GM19324 (cell line): ENCODE results near the gene SOD3.

Source experiments
- ATAC-seq: cut with Tn5 transposase; IDR thresholded peaks from one replicate; pipeline ENCODE4 v1.9.1; 2021; ENCODE audit warnings: mild to moderate bottlenecking, moderate library complexity; ENCODE audit not compliant: unreplicated experiment, low FRiP score

Gene SOD3

DNA sequence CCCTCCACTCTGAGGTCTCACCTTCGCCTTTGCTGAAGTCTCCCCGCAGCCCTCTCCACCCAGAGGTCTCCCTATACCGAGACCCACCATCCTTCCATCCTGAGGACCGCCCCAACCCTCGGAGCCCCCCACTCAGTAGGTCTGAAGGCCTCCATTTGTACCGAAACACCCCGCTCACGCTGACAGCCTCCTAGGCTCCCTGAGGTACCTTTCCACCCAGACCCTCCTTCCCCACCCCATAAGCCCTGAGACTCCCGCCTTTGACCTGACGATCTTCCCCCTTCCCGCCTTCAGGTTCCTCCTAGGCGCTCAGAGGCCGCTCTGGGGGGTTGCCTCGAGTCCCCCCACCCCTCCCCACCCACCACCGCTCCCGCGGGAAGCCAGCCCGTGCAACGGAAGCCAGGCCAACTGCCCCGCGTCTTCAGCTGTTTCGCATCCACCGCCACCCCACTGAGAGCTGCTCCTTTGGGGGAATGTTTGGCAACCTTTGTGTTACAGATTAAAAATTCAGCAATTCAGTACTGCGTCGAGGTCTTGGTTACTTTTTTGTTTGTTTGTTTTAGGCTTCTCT is 5.0 kb downstream of the SOD3 start:
- ATAC-seq: no peak

DNA sequence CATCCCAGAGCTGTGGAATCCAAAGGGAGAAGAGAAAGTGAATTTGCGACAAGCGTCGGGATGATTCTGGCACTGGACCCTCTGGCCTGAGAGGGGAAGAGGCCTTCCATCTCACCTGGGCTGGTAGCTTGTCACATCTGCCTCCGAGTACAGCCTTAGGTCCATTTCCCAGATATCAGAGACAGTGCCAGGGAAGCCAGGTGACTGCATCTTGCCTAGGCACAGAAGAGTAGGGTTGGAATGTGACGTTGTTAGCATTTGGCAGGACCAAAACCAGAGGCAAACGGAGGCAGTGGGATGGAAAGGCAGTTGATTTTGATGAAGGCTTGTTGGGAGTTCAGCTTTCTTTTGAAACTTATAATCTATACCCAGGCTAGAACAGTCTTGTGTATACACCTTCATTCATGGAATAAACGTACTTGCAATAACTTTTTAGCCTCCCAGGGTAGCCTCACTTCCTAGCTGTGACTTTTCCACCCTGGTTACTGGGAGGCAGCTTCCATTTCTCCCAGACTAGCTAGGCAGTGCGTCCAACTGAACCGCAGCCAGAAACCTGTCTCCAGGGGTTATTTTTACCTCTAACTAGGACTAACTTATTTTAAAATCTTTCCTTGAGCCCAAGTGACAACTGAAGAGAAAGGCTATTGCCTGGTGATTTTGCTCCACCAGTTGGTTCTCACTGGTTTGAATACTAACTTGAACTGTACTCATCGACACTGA is 5.9 kb downstream of the SOD3 start:
- ATAC-seq: no peak

DNA sequence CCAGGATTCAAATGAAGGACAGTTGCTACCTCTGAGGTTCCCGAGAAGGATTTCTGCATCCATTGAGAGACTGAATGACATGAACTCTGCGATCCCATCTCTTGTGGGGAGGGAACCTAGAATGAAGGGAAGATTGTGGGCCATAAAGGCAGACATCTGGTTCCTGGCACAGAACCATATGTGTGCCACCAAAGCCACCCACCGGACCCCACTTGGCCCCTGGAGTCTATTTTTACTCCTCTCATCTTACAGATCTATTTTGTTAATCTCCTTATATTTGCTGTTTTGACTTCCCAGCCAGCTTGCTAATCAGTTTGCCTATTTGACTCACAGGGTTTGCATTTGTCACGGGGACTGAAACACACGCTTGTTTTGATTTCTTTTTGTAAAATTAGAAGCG is 7.3 kb downstream of the SOD3 start:
- ATAC-seq: no peak

DNA sequence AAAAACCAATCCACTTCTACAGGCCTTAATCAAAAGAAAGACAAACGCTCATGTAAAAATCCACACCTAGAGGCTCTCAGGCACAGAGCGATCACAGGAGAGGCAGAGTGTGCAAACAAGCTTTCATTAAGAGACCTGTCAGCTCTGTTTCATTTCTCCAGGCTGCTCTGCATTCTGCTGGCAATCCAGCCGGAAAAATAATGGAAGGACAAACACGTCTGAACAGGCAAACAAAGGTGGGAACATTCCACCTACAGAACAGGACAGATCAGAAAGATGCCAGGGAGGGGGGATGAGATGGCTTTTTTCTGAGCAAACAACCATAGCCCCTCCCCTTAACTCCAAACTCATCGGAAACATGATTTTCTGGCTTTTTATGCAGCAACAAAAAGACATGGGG is 9.7 kb downstream of the SOD3 start:
- no peak for ATAC-seq

DNA sequence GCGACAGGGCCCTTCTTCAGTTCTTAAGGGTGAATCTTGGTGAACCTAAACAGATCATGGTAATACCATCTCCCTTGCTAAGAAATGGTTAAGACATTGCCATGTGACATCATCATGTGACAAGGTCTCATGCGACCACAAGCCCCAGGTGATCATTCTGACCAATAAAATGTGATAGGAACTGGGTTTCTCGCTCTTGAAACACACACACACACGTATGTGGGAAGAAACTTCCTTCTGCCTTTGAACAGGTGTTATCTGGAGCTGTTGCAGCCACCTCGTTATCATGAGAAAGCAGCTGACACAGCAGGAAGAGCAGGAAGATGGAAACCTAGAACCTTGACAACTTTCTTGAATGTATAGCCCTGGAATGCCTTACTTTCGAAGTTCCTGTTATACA is 10.2 kb downstream of the SOD3 start:
- ATAC-seq: no peak

DNA sequence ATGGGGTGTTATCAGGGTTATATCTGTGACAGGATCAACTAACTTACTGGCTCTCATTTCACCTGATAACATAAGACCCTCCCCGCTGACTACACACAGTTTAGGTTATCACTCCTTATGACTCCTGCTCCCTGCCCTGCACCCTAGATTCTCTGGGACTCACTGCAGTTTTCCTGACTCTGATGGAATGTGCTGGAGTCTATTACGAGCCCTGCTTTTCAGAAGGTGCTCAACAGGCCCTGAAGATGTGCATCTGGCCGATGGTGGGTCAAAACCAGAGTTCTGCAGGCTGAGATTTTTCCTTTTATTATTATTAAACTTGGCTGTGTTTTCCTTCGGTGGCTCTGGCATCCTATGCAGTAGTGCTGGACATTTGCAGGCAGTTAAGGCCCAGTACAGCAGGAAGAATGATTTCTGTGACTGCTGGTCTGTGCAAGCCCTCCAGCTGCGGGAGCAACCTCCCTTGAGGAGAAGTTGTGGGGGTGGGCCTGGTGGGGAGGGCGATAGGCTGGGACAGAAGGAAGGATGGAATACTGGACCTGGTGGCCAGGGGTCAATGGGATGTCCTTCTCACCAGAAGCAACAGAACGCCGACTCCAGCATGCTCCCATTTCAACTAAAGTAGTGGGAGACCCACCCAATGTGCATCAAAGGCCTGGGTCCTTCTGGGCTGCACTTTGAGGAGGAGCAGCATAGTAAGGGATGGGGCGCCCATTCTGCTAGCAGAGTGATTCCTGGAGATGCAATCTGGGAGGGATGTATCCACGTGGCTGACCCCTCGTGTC is 11.0 kb downstream of the SOD3 start:
- no peak for ATAC-seq

DNA sequence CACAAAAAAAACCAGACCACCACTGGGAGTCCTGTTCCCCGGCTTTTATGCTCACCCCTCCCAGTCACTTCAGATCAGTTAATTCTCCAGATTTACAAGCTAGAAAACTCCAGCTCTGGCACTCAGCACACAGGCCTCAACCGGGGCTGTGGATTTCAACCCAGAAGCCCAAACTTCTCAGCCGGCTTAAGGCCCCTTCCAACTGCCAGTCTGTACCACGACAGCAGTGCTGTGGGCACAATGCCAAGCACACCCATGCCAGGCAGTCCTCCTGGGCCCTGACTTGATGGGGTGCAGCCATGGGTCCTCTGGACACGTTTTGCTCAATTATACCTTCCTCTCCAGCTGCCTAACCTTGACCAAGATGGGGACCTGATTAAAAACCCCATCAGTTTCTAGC is 12.2 kb downstream of the SOD3 start:
- no peak for ATAC-seq

DNA sequence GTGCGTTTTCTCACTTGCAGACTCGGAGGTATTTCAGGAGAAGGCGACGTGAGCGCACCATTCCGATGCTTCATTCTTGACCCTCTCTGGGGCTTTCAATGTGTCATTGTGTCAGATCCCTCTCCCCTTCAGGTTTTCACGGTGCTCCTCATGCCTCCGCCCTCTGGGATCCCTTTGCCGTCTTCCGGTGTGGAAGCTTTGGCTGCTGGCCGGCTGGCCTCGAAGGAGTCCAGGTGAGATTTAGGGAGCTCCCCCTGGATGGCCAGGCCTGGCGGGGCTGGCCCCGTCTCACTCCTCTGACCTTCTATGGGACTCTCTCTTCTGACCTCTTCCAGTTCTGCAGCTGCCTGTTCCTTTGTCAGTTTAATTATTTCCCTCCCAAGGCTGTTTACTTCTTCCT is 12.9 kb downstream of the SOD3 start:
- no peak for ATAC-seq

DNA sequence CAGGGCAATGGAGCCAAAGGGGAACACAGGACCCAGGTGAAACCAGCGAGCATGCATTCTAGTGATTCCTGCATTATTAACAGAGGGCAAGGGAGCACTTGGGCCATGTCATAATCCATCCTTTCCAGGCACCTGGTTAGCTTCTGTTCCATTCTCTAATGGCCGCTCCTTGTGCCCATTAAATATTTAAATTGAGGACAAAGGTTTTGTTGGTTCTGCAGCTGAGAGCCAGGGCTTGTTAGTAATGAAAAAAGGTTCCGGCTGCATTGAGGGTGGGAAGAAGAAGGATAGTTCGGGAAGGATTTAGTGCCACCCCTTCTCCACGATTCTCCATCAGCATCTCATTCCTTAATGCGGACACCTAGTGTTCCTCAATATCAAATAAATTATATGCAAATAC is 13.6 kb downstream of the SOD3 start:
- ATAC-seq: no peak

DNA sequence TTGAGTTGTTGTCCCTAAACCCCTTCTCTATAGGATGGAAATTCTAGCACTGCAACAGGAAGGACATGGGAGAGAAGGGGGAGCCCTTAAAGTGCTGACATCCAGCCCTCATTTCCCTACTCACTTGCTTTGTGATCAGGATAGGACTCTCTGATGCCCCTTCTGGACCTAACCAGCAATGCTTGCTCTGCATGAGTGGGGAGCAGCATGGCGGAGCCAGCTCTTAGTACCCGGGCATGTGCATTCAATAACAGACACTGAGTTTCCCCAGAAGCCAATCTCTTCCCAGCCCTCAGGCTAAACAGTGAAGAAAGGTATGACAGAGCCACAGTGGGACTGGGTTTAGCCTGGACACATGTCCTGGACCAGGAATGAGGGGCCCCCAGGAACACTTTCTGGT is 14.0 kb downstream of the SOD3 start:
- ATAC-seq: no peak

DNA sequence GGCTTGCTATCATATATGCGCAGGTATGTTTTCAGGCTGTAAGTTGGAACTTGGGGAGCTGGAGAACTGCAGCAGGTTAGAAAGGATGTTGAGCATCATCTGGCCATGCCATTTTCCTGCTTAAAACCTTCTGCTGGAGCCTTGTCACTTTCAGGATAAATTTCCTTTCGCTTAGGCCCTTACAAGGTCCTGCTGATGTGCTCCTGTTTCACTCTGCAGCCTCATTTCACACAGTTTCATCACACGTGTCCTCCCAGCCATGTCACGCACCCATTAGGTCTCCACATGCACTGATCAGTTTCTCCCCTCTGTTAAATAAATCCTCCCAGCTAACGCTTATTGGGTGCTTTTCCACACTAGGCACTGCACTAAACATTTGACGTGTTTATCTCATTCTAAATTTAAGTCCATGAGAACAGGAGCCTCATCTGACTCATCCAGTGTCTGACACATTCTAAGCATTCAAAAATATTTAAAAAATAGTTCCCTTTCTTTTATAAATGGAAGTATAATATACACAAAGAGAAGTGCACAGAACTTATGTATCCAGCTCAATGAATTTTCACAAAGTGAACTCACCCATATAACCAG is 14.5 kb downstream of the SOD3 start:
- no peak for ATAC-seq

DNA sequence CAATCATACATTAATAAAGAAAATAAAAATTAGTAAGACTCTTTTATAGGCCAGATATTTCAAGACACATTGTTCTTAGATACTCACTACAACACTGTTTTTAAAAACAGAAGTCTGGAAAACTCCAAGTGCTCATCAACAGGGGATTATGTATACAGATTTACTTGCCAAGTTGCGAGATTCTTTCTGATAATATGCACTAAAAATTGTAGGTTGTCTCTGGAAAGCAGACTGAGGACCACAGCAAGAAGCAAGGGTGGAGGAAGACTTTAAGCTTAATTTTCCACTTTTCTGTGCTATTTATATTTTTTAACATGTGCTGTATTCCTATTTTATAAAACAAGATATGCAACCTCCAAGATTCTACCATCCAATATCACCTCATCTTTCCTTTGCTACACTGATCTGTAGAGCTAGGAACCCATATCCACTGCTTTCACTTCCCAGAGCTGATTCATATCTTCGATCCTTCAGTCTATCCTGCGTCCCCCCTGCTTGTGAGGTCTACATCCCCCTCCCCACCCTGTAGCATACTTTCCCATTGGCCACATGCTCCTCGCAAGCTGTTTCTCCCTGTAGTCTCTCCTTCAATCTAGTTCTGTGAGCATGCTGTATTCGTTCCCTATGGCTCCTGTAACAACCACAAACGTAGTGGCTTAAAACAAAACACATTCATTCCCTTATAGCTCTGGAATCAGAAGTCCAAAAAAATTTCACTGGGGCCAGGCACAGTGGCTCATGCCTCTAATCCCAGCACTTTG is 15.7 kb downstream of the SOD3 start:
- no peak for ATAC-seq

DNA sequence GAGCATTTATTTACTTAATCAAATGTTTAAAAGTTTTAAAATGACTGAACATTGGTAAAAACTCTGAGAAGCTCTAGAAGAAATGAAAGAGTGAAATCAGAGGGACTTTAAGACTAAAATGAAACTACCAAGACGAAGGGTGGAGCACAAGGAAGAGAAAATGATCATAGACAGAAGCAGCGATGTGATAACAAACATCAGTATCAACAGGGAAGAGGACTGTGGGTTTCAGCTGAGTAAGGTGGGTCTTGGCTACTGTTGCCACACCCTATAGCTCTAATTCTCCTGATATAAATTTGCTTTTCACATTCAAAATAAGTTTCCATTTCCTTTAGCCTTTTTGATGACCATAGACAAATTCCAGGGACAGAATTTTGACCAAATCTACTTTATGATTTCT is 18.4 kb downstream of the SOD3 start:
- no peak for ATAC-seq

DNA sequence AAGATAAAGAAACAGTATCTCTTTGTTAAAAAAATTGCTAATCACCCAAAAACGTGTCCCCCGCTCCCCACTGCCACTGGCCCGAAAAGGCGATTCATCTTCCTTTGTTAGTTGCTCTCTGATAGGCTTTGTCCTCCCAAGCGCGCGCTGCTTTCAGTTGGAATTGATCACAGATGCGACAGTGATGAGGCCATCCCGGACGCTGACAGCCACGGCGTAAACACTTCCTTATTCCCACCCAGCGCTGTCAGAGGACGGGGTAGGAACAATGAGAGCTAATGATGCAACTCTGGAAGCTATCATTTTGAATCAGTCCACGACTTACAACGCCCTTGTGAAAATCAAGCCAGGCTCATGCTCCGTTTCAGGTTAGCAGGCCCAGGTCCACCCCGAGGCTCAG is 21.4 kb downstream of the SOD3 start:
- no peak for ATAC-seq

DNA sequence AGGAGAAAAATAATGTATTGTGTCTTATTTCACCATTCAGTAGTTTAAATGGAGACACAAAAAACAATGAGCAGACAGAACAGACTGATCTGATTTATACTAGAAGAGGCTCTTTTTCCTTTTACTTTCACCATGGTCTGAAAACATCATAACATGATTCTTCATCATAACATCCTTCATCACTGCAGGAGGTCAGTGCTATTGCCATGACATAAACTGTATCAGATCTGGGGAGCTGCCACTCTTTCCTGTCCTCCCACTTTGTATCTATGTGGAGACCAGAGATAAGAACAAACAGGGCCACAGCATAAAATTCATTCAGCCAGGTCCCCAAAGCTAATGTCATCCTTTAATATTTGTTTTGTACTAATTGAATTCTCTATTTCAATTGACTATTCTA is 25.2 kb downstream of the SOD3 start:
- ATAC-seq: no peak

DNA sequence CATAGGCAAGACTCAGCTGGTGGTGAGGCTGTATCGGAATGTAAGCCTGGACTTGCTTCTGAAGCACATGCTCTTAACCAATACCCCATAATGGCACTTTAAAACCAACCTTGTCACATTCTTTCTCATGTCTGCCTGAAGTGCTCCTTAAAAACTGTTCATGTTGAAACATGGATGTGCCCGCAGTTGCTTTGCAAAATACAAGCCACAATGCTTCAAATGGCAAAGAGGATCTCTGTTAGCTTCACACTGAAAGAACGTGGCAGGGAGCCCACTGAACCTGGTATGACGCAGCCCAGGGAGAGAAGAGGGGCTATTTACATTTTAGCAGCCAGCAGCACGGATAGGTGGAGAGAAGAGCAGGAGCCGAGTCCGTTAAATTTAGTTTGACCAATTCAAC is 29.3 kb downstream of the SOD3 start:
- no peak for ATAC-seq

DNA sequence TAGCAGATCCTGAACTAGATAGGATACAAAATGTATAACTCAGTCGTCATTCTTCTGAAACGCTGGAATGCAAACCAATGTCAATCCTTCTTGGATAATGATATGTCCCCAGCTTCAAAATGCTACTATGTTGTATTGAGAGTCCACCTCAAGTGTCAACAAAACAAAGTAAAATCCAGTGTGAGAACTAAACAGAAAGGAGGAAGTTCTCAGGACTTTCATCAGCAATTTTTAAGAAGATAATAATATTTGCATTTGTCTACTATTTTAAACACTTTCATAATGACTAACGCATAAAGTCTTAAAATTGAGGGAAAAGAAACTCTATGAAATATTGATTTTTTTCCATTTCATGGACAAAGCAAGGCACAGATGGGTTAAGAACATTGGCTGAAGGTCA is 36.3 kb downstream of the SOD3 start:
- no peak for ATAC-seq

DNA sequence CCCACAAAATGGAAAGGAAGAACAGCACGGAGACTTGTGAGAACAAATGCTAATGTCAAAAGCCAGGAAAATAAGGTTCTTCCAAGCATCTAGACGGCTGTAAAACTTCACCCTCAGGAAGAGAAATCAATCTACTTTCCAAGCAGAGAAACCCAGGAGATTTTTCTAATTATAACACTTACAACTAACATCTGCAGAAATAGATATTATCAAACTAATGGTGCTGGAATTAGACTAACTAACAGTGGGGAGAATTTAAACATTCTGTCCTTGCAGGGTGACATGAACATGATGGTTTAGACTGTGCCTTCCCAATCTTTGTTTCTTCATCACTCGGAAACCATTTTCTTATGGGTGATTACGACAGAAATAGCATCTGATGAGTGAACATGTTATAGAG is 40.3 kb downstream of the SOD3 start:
- ATAC-seq: no peak

DNA sequence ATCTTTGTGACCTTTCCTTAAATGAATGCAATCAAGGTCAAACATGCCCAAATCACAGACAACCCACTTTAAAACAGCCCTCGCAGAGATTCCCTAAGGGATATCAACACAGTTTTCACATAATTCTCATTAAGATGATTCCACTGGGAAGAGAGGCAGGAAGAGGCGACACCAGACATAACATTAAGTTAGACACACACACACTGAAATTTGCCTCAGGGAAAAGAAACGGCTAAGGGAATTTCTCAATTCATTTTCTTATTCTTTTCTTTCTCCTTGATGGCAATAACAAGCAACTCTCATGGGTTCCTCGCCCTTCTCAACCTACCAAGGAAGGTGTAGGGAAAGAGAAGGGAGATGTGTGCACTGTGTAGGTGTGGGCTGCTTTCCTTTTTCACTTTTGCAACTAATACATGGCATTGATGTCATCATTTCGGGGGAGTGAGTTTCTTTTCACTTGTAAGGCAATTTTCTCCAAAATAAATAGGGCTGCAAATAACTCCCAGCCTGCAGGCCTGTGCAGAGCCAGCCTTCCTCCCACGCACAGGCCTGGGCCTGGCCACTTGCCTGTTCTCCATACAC is 41.4 kb downstream of the SOD3 start:
- ATAC-seq: no peak

DNA sequence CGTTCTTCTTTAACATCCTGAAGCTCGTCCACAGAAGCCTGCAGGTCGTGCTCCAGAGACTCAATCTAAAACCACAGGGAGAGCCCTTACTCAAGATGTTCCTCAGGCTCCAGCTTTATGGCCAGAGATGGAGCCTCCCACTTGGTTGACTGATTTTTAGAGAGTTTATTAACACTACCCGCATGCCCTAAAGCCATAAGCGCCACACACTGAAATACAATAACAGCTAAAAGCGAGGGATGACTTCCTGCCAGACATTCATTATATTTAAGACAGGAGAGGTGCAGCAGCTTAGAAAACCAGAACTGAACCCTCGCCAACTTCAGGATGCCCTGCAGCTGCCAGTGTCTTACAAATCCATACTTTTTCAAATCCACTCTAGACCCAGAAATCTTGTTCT is 42.0 kb downstream of the SOD3 start:
- ATAC-seq: no peak

DNA sequence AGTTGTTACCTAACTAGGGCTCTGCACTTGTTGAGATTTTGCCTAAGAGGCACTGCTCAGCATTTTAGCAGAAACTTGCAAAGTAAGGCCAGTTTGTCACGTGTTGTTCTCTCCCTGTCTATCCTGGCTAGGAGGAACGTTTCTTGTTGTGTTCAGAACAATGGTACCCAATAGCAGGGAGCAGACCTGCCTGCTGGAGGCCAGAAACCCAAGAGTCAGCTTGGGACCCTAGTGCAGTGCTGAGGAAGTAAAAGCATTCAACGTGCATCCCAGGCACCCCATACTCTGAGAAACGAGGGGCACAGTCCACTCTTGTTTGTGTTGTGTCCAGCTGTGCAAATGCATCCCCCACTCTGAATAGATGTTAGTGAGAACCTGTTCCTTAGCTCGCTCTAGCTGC is 42.4 kb downstream of the SOD3 start:
- ATAC-seq: no peak
